Ishikawa (cell line): ENCODE data around the gene FAM83G.

ENCODE experiments used
- CEBPB ChIP-seq: IDR thresholded peaks from 2 replicates; pipeline ENCODE4 v1.6.1; 2012
- CREB1 ChIP-seq: IDR thresholded peaks from 2 replicates; pipeline ENCODE4 v1.6.1; 2012; ENCODE audit warnings: low read depth
- EP300 ChIP-seq: IDR thresholded peaks from 2 replicates; pipeline ENCODE4 v1.6.1; 2012; ENCODE audit warnings: borderline replicate concordance
- FOXM1 ChIP-seq: IDR thresholded peaks from 2 replicates; pipeline ENCODE4 v1.6.1; 2012; ENCODE audit warnings: low read depth, borderline replicate concordance
- RAD21 ChIP-seq: IDR thresholded peaks from 2 replicates; pipeline ENCODE4 v1.6.1; 2012; ENCODE audit warnings: low read depth
- TAF1 ChIP-seq: IDR thresholded peaks from 2 replicates; pipeline ENCODE4 v1.6.1; 2012; ENCODE audit warnings: low read depth, mild to moderate bottlenecking
- YY1 ChIP-seq: IDR thresholded peaks from 2 replicates; pipeline ENCODE4 v1.6.1; 2012; ENCODE audit warnings: low read depth
- TF ChIP-seq, protein P1 (sequence below): IDR thresholded peaks from 2 replicates; pipeline ENCODE4 v1.6.1; 2012; ENCODE audit warnings: low read depth, mild to moderate bottlenecking
- TF ChIP-seq, protein P2 (sequence below): IDR thresholded peaks from 2 replicates; pipeline ENCODE4 v1.6.1; 2012

DNA sequence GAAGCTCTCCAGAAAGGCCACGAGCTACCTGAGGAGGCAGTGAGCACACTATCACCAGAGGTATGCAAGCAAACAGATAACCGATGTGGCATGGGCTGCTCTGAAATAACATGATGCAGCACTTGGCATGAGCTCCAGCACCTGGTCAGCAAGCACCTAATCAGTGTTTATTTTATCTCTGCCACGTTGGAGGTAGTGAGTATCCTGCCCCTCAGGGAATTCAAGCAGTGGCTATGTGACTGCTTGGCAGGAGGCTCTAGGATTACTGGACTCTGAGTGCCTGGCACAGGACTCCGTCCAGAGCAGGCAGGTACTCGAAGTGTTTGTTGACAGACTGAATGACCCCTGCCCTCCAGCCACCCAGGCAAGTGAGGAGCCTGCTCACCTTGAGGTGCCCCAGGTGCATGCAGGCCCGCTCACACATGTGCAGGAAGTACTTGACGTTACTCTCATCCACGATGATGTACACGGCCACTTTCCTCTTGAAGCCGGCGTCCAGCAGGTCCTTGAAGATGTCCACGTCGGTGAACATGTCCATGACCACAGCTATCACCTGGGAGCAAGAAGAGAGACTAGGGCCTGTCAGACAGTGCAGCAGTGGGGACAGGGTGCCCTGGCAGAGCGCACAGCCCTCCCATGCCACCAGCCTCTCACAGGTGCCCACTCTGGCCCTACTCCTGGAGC, 16.6 kb downstream of the FAM83G start:
- TF ChIP-seq YY1 (no peak), RAD21 (no peak), CEBPB (no peak), TAF1 (no peak), CREB1 (no peak), EP300 (no peak), FOXM1 (no peak)
- TF ChIP-seq, protein P1, sequence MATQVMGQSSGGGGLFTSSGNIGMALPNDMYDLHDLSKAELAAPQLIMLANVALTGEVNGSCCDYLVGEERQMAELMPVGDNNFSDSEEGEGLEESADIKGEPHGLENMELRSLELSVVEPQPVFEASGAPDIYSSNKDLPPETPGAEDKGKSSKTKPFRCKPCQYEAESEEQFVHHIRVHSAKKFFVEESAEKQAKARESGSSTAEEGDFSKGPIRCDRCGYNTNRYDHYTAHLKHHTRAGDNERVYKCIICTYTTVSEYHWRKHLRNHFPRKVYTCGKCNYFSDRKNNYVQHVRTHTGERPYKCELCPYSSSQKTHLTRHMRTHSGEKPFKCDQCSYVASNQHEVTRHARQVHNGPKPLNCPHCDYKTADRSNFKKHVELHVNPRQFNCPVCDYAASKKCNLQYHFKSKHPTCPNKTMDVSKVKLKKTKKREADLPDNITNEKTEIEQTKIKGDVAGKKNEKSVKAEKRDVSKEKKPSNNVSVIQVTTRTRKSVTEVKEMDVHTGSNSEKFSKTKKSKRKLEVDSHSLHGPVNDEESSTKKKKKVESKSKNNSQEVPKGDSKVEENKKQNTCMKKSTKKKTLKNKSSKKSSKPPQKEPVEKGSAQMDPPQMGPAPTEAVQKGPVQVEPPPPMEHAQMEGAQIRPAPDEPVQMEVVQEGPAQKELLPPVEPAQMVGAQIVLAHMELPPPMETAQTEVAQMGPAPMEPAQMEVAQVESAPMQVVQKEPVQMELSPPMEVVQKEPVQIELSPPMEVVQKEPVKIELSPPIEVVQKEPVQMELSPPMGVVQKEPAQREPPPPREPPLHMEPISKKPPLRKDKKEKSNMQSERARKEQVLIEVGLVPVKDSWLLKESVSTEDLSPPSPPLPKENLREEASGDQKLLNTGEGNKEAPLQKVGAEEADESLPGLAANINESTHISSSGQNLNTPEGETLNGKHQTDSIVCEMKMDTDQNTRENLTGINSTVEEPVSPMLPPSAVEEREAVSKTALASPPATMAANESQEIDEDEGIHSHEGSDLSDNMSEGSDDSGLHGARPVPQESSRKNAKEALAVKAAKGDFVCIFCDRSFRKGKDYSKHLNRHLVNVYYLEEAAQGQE = no peak
- TF ChIP-seq, protein P2, sequence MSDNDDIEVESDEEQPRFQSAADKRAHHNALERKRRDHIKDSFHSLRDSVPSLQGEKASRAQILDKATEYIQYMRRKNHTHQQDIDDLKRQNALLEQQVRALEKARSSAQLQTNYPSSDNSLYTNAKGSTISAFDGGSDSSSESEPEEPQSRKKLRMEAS = no peak
